Activated naive CD4-positive, alpha-beta T cell (primary cell): ENCODE results near the gene PTGER2.

ENCODE experiments used
- DNase-seq, 4 experiments: peaks; one replicate each; lab custom pipeline; 2025; lab: John Stamatoyannopoulos, UW

The PTGER2 gene

GRCh38 chr14:52305014-52305413 lies 9.1 kb upstream of the PTGER2 start:
- no peak for DNase-seq

- DNase-seq = no peak
Observed at GRCh38 chr14:52307376-52307775, 6.7 kb upstream of the PTGER2 start.

- DNase-seq = no peak
Observed at GRCh38 chr14:52307905-52308304, 6.2 kb upstream of the PTGER2 start.

GRCh38 chr14:52310541-52310940 lies 3.6 kb upstream of the PTGER2 start:
- DNase-seq = no peak

- DNase-seq = no peak
Observed at GRCh38 chr14:52312931-52313355, 1.2 kb upstream of the PTGER2 start.

- DNase-seq = no peak
Observed at GRCh38 chr14:52313462-52313861, 650 bp upstream of the PTGER2 start.

- DNase-seq = peak in 3 of 4 experiments; percentile 8 to 13 (median 9)
Observed at GRCh38 chr14:52314595-52315354, 663 bp downstream of the PTGER2 start.

GRCh38 chr14:52315355-52315718 lies 1.2 kb downstream of the PTGER2 start:
- no peak for DNase-seq

GRCh38 chr14:52318062-52318461 lies 4.0 kb downstream of the PTGER2 start:
- DNase-seq = no peak

- no peak for DNase-seq
Observed at GRCh38 chr14:52318826-52319645, 4.9 kb downstream of the PTGER2 start.

GRCh38 chr14:52319919-52320318 lies 5.8 kb downstream of the PTGER2 start:
- DNase-seq = no peak

- DNase-seq = no peak
Observed at GRCh38 chr14:52325126-52325525, 11.0 kb downstream of the PTGER2 start.

GRCh38 chr14:52325630-52326029 lies 11.5 kb downstream of the PTGER2 start:
- no peak for DNase-seq

GRCh38 chr14:52327374-52328226 lies 13.5 kb downstream of the PTGER2 start:
- no peak for DNase-seq

GRCh38 chr14:52328276-52328675 lies 14.2 kb downstream of the PTGER2 start:
- no peak for DNase-seq

- DNase-seq = no peak
Observed at GRCh38 chr14:52329678-52330369, 15.7 kb downstream of the PTGER2 start.

- DNase-seq = no peak
Observed at GRCh38 chr14:52332269-52332668, 18.2 kb downstream of the PTGER2 start.

- no peak for DNase-seq
Observed at GRCh38 chr14:52333108-52333507, 19.0 kb downstream of the PTGER2 start.

GRCh38 chr14:52333823-52334657 lies 19.9 kb downstream of the PTGER2 start:
- DNase-seq = no peak

GRCh38 chr14:52336241-52336640 lies 22.1 kb downstream of the PTGER2 start:
- DNase-seq = no peak
